Activated CD4-positive, alpha-beta T cell treated with anti-CD3 and anti-CD28 coated beads, Interleukin-2, amount 10 ng/mL, durations not matched to agents 7 days and 5 days (primary cell): ENCODE data around the gene HOXD4. TPM values are rescaled to one million over a fixed set of nuclear protein-coding genes. Genes with fewer than 3 reads are reported as not detected.
A peak's percentile ranks its signal among the peaks of the same experiment; 100 is the strongest.

Experiments
- CTCF ChIA-PET: fragments of 350-600 bp; sonication (Branson Sonifier 250); formaldehyde crosslinking; loops from one replicate; lab custom pipeline; 2021; ENCODE audit warnings: antibody characterized with exemption; lab: Charles Lee
- POLR2A ChIA-PET: fragments of 350-600 bp; sonication (Branson Sonifier 250); formaldehyde crosslinking; loops from one replicate; lab custom pipeline; 2021; ENCODE audit warnings: antibody characterized with exemption; lab: Charles Lee
- DNase-seq: peaks from one replicate; pipeline ENCODE4 v3.0.0-alpha.2; 2020
- H3K27ac Mint-ChIP-seq: one replicate; pipeline ENCODE4 v1.8.0; 2021; ENCODE audit warnings: mild to moderate bottlenecking, moderate library complexity, mixed read lengths
- H3K27me3 Mint-ChIP-seq: one replicate; pipeline ENCODE4 v1.8.0; 2021; ENCODE audit warnings: mixed read lengths
- H3K36me3 Mint-ChIP-seq: one replicate; pipeline ENCODE4 v1.8.0; 2021; ENCODE audit warnings: low read depth, mixed read lengths
- H3K4me1 Mint-ChIP-seq: one replicate; pipeline ENCODE4 v1.8.0; 2021; ENCODE audit warnings: mixed read lengths
- H3K4me3 Mint-ChIP-seq: one replicate; pipeline ENCODE4 v1.8.0; 2021; ENCODE audit warnings: mild to moderate bottlenecking, moderate library complexity, mixed read lengths
- H3K9me3 Mint-ChIP-seq: one replicate; pipeline ENCODE4 v1.8.0; 2021; ENCODE audit warnings: mixed read lengths
- total RNA-seq, 2 experiments: library from RNA; stranded (reverse); gene quantifications; one replicate each; pipeline ENCODE4 v1.2.3, GENCODE V29; 2021

HOXD4 gene
- total RNA-seq, 2 experiments from 2014 or later = not detected

- Mint-ChIP-seq H3K4me3 (no peak overlapping the region), H3K27me3 (peaks cover 88% of the 10 kb centered on the region), H3K27ac (no peak overlapping the region), H3K4me1 (peaks cover 7% of the 10 kb centered on the region), H3K36me3 (peaks cover 4% of the 10 kb centered on the region), H3K9me3 (peaks cover 7% of the 10 kb centered on the region)
- CTCF ChIA-PET = interaction anchor here (0.6 to 1.1 kb wide), 5 partner anchors 19 to 769 kb away, joined by 3 read pairs; no protein-coding TSS in a partner anchor
- no peak for DNase-seq
- POLR2A ChIA-PET = no interaction called here
Observed at GRCh38 chr2:176117162-176117822, 34.1 kb upstream of the HOXD4 start.

GRCh38 chr2:176117823-176118371, 33.5 kb upstream of the HOXD4 start:
- POLR2A ChIA-PET = no interaction called here
- Mint-ChIP-seq H3K36me3 (peaks cover 4% of the 10 kb centered on the region), H3K27me3 (peaks cover 85% of the 10 kb centered on the region), H3K9me3 (peaks cover 7% of the 10 kb centered on the region), H3K4me1 (peaks cover 7% of the 10 kb centered on the region), H3K27ac (no peak overlapping the region), H3K4me3 (no peak overlapping the region)
- DNase-seq = no peak
- CTCF ChIA-PET = interaction anchor here (0.6 to 1.1 kb wide), 4 partner anchors 20 to 768 kb away, joined by 3 read pairs; no protein-coding TSS in a partner anchor

GRCh38 chr2:176118601-176119339, 32.6 kb upstream of the HOXD4 start:
- peak overlapping the region; percentile 69 for H3K27ac Mint-ChIP-seq
- ChIA-PET CTCF (interaction anchor here (1.0 kb wide), 1 partner anchor 25 kb away, joined by 3 read pairs; no protein-coding TSS in a partner anchor), POLR2A (no interaction called here)
- H3K36me3 Mint-ChIP-seq = peaks cover 4% of the 10 kb centered on the region
- no peak overlapping the region for H3K4me3 Mint-ChIP-seq
- no peak for DNase-seq
- peaks cover 8% of the 10 kb centered on the region for H3K4me1 Mint-ChIP-seq
- H3K9me3 Mint-ChIP-seq = peaks cover 7% of the 10 kb centered on the region
- H3K27me3 Mint-ChIP-seq = peaks cover 80% of the 10 kb centered on the region

- DNase-seq = no peak
- POLR2A ChIA-PET = no interaction called here
- Mint-ChIP-seq H3K4me1 (peaks cover 11% of the 10 kb centered on the region), H3K9me3 (peaks cover 7% of the 10 kb centered on the region), H3K27ac (no peak overlapping the region), H3K27me3 (peaks cover 81% of the 10 kb centered on the region), H3K36me3 (peaks cover 2% of the 10 kb centered on the region), H3K4me3 (no peak overlapping the region)
- CTCF ChIA-PET = interaction anchor here (0.7 to 1.8 kb wide), 10 partner anchors 9 to 52 kb away, joined by 3 to 5 read pairs (median 3); no protein-coding TSS in a partner anchor
Observed at GRCh38 chr2:176120364-176121189, 30.8 kb upstream of the HOXD4 start.

- no peak for DNase-seq
- no peak overlapping the region for H3K4me3 Mint-ChIP-seq
- peaks cover 83% of the 10 kb centered on the region for H3K27me3 Mint-ChIP-seq
- POLR2A ChIA-PET = no interaction called here
- peaks cover 7% of the 10 kb centered on the region for H3K9me3 Mint-ChIP-seq
- H3K36me3 Mint-ChIP-seq = peaks cover 2% of the 10 kb centered on the region
- no peak overlapping the region for H3K27ac Mint-ChIP-seq
- H3K4me1 Mint-ChIP-seq = peaks cover 11% of the 10 kb centered on the region
- CTCF ChIA-PET = interaction anchor here (0.9 to 1.8 kb wide), 7 partner anchors 10 to 51 kb away, joined by 3 to 5 read pairs (median 3); no protein-coding TSS in a partner anchor
Observed at GRCh38 chr2:176121190-176122051, 29.9 kb upstream of the HOXD4 start.

- Mint-ChIP-seq H3K36me3 (peaks cover 2% of the 10 kb centered on the region), H3K27me3 (peaks cover 82% of the 10 kb centered on the region), H3K9me3 (peaks cover 4% of the 10 kb centered on the region), H3K4me3 (peak overlapping the region; percentile 36), H3K27ac (peak overlapping the region; percentile 46), H3K4me1 (peaks cover 11% of the 10 kb centered on the region)
- DNase-seq = no peak
- ChIA-PET CTCF (interaction anchor here (1.8 kb wide), 1 partner anchor 19 kb away, joined by 5 read pairs; no protein-coding TSS in a partner anchor), POLR2A (no interaction called here)
Observed at GRCh38 chr2:176122052-176122682, 29.2 kb upstream of the HOXD4 start.

- DNase-seq = no peak
- POLR2A ChIA-PET = no interaction called here
- H3K36me3 Mint-ChIP-seq = peaks cover 1% of the 10 kb centered on the region
- CTCF ChIA-PET = no interaction called here
- H3K27me3 Mint-ChIP-seq = peaks cover 82% of the 10 kb centered on the region
- H3K9me3 Mint-ChIP-seq = peaks cover 4% of the 10 kb centered on the region
- peaks cover 11% of the 10 kb centered on the region for H3K4me1 Mint-ChIP-seq
- H3K27ac Mint-ChIP-seq = peak within 1 kb of the TSS; percentile 76
- H3K4me3 Mint-ChIP-seq = peak within 1 kb of the TSS; percentile 36
Observed at GRCh38 chr2:176122683-176123410, 28.5 kb upstream of the HOXD4 start, which contains the start of gene HOXD9. TSS of gene HOXD9 (plus strand) at chr2:176122719. CDS start at chr2:176122769, 50 bp downstream.

- CTCF ChIA-PET = no interaction called here
- POLR2A ChIA-PET = no interaction called here
- no peak for DNase-seq
- Mint-ChIP-seq H3K36me3 (no peaks in the 10 kb centered on the region), H3K27me3 (peaks cover 82% of the 10 kb centered on the region), H3K27ac (peak overlapping the region; percentile 76), H3K4me3 (peak overlapping the region; percentile 22), H3K9me3 (peaks cover 2% of the 10 kb centered on the region), H3K4me1 (peaks cover 10% of the 10 kb centered on the region)
Observed at GRCh38 chr2:176123411-176124109, 27.8 kb upstream of the HOXD4 start.

GRCh38 chr2:176124110-176124946, 27.0 kb upstream of the HOXD4 start:
- H3K4me1 Mint-ChIP-seq = peaks cover 8% of the 10 kb centered on the region
- POLR2A ChIA-PET = no interaction called here

More at GRCh38 chr2:176124110-176124946, 27.0 kb upstream of the HOXD4 start:
- H3K9me3 Mint-ChIP-seq = no peaks in the 10 kb centered on the region
- H3K27ac Mint-ChIP-seq = peak overlapping the region; percentile 76
- peak overlapping the region; percentile 22 for H3K4me3 Mint-ChIP-seq
- peaks cover 82% of the 10 kb centered on the region for H3K27me3 Mint-ChIP-seq
- DNase-seq = no peak
- CTCF ChIA-PET = no interaction called here
- no peaks in the 10 kb centered on the region for H3K36me3 Mint-ChIP-seq
